Peyer's patch (tissue), 4 donors: ENCODE measurements around the gene SPON1. TPM values are rescaled to one million over a fixed set of nuclear protein-coding genes. Genes with fewer than 3 reads are reported as not detected.

ENCODE experiments used
- DNase-seq, 3 donors: peaks; one replicate each; pipeline ENCODE4 v3.0.0-alpha.2; 2017 to 2019
- H3K27ac ChIP-seq, 4 donors: fragments of 200-600 bp; sonication (generic); one replicate each; pipeline ENCODE4 v1.5.1; 2016 to 2019
- H3K27me3 ChIP-seq, 2 donors: fragments of 200-600 bp; sonication (generic); one replicate each; pipeline ENCODE4 v1.5.1; 2019
- H3K36me3 ChIP-seq, 3 donors: fragments of 200-600 bp; sonication (generic); one replicate each; pipeline ENCODE4 v1.5.1; 2016 to 2019
- H3K4me1 ChIP-seq, 4 donors: fragments of 200-600 bp; sonication (generic); one replicate each; pipeline ENCODE4 v1.5.1; 2016 to 2019
- H3K4me3 ChIP-seq, 4 donors: fragments of 200-600 bp; sonication (generic); 1 replicate in 3 of 4; 2 replicates in 1 of 4; pipeline ENCODE4 v1.5.1; 2016 to 2019; ENCODE audit warnings: mild to moderate bottlenecking in 1 of 4
- H3K9me3 ChIP-seq, 4 donors: fragments of 200-600 bp; sonication (generic); one replicate each; pipeline ENCODE4 v1.5.1; 2016 to 2019; ENCODE audit warnings: mild to moderate bottlenecking in 1 of 4
- POLR2A ChIP-seq, 2 donors: fragments of 450-650 bp; IDR thresholded peaks; one replicate each; pipeline ENCODE4 v1.5.1; 2017; ENCODE audit warnings: antibody characterized with exemption in 2 of 2, mild to moderate bottlenecking in 2 of 2, moderate library complexity in 2 of 2
- total RNA-seq, 4 donors: library from RNA; depleted of rRNA; stranded (reverse); fragments of >200 nt; gene quantifications; one replicate each; pipeline ENCODE4 v1.1.0, GENCODE V29; 2016
- TF ChIP-seq, protein P1 (sequence below), 6 experiments: fragments of 450-650 bp in 4 of 6; fragments of 200-600 bp in 2 of 6; sonication (generic) in 1 of 6; IDR thresholded peaks; one replicate each; pipeline ENCODE4 v1.5.1; 2017 to 2019; ENCODE audit warnings: antibody characterized with exemption in 6 of 6, mild to moderate bottlenecking in 3 of 6, moderate library complexity in 1 of 6

The SPON1 gene
- total RNA-seq, 4 donors from 2014 or later = 26.4 to 53.8 (median 48.3) TPM

GRCh38 chr11:14073849-14074476 lies 111.4 kb downstream of the SPON1 start:
- no peaks in the 10 kb centered on the region for H3K9me3 ChIP-seq
- H3K4me1 ChIP-seq = no peaks in the 10 kb centered on the region
- H3K27ac ChIP-seq = peak overlapping the region in 1 of 4 donors; percentile 31
- peak in 1 of 3 donors; percentile 52 for DNase-seq
- TF ChIP-seq, protein P1, sequence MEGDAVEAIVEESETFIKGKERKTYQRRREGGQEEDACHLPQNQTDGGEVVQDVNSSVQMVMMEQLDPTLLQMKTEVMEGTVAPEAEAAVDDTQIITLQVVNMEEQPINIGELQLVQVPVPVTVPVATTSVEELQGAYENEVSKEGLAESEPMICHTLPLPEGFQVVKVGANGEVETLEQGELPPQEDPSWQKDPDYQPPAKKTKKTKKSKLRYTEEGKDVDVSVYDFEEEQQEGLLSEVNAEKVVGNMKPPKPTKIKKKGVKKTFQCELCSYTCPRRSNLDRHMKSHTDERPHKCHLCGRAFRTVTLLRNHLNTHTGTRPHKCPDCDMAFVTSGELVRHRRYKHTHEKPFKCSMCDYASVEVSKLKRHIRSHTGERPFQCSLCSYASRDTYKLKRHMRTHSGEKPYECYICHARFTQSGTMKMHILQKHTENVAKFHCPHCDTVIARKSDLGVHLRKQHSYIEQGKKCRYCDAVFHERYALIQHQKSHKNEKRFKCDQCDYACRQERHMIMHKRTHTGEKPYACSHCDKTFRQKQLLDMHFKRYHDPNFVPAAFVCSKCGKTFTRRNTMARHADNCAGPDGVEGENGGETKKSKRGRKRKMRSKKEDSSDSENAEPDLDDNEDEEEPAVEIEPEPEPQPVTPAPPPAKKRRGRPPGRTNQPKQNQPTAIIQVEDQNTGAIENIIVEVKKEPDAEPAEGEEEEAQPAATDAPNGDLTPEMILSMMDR (IDR thresholded peaks at IDR 0.05) = no peak
- no peak for TF ChIP-seq POLR2A (IDR thresholded peaks at IDR 0.05)
- no peak overlapping the region for H3K4me3 ChIP-seq
- no peaks in the 10 kb centered on the region for H3K36me3 ChIP-seq
- no peaks in the 10 kb centered on the region for H3K27me3 ChIP-seq

- Histone ChIP-seq H3K4me1 (no peaks in the 10 kb centered on the region), H3K36me3 (no peaks in the 10 kb centered on the region), H3K9me3 (no peaks in the 10 kb centered on the region), H3K4me3 (peak overlapping the region in 2 of 4 donors; percentile 16 to 20), H3K27me3 (no peaks in the 10 kb centered on the region), H3K27ac (peak overlapping the region in 3 of 4 donors; percentile 14 to 58 (median 30))
- TF ChIP-seq, protein P1 (IDR thresholded peaks at IDR 0.05) = no peak
- peak in 2 of 3 donors; percentile 33 to 57 for DNase-seq
Observed at GRCh38 chr11:14075118-14076078, 112.9 kb downstream of the SPON1 start.

GRCh38 chr11:14079011-14079410 lies 116.5 kb downstream of the SPON1 start:
- no peaks in the 10 kb centered on the region for H3K27me3 ChIP-seq
- peak overlapping the region in 2 of 4 donors; percentile 13 to 29 for H3K27ac ChIP-seq
- DNase-seq = no peak
- H3K36me3 ChIP-seq = no peaks in the 10 kb centered on the region
- no peak for TF ChIP-seq POLR2A (IDR thresholded peaks at IDR 0.05)
- TF ChIP-seq, protein P1 (IDR thresholded peaks at IDR 0.05) = no peak
- no peaks in the 10 kb centered on the region for H3K4me1 ChIP-seq
- peak overlapping the region in 1 of 4 donors; percentile 25 for H3K4me3 ChIP-seq
- H3K9me3 ChIP-seq = no peaks in the 10 kb centered on the region

DNA sequence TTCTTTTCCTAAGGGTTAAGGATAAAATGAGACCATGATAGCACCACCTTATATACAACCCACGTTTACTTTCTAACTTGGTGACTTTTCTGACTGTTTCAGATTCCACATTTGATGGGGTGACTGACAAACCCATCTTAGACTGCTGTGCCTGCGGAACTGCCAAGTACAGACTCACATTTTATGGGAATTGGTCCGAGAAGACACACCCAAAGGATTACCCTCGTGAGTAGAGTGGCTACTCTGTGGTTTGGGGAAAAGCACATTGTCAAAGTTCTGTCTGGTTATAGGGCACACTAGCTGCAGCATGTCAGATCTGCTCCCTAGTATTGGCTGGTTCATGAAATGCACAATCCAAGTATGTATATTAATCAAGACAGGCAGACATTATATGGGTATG lies 117.3 kb downstream of the SPON1 start:
- no peaks in the 10 kb centered on the region for H3K27me3 ChIP-seq
- DNase-seq = no peak
- no peaks in the 10 kb centered on the region for H3K9me3 ChIP-seq
- no peaks in the 10 kb centered on the region for H3K36me3 ChIP-seq
- no peak overlapping the region for H3K4me3 ChIP-seq
- no peak overlapping the region for H3K27ac ChIP-seq
- TF ChIP-seq POLR2A (IDR thresholded peaks at IDR 0.05) = no peak
- TF ChIP-seq, protein P1 (IDR thresholded peaks at IDR 0.05) = no peak
- no peaks in the 10 kb centered on the region for H3K4me1 ChIP-seq

DNA sequence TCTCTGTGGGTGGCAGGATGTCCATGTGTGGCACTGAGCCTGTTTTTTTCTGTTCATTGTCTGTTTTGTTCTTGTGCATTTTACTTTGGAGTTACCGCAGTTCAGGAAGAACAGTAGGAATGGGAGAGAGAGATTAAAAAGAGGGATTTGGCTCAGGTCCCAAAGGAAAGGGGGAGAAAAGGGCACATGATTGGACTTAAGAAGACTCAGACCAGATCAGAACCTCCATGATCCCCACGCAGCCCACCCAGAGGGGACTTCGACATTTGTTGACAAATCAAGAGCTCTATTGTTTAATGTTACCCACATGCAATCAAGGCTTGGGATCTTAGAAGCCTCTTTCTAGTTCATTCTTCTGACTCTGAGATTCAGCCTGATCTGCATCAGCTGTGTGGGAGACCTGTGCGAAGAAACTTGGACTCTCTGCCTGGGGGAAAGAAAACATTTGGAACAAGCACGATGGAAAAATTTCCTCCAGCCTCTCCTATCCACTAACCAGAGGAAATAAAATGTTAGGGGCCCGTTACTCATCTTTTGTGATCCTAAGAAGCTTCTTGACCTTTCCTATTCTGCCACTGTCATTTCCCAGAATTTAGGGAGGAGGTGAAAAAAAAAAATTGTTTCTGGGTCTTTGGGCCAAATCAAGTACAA lies 119.2 kb downstream of the SPON1 start:
- no peak for DNase-seq
- Histone ChIP-seq H3K9me3 (no peaks in the 10 kb centered on the region), H3K27ac (peak overlapping the region in 2 of 4 donors; percentile 10 to 46)

More for the DNA sequence above, 119.2 kb downstream of the SPON1 start:
- no peak for TF ChIP-seq POLR2A (IDR thresholded peaks at IDR 0.05)
- TF ChIP-seq, protein P1 (IDR thresholded peaks at IDR 0.05) = no peak
- H3K4me1 ChIP-seq = no peaks in the 10 kb centered on the region
- H3K4me3 ChIP-seq = no peak overlapping the region
- no peaks in the 10 kb centered on the region for H3K36me3 ChIP-seq
- no peaks in the 10 kb centered on the region for H3K27me3 ChIP-seq
